ENCODE results near the gene ASIC1. TPM values are rescaled to one million over a fixed set of nuclear protein-coding genes. Genes with fewer than 3 reads are reported as not detected.

Gene ASIC1
- total and polyA plus RNA-seq, 2 of the 13 experiments (the other 11 are each of a cell fraction or from before 2014, with no cell fraction given) = 0.44 to 1.5 TPM

DNA sequence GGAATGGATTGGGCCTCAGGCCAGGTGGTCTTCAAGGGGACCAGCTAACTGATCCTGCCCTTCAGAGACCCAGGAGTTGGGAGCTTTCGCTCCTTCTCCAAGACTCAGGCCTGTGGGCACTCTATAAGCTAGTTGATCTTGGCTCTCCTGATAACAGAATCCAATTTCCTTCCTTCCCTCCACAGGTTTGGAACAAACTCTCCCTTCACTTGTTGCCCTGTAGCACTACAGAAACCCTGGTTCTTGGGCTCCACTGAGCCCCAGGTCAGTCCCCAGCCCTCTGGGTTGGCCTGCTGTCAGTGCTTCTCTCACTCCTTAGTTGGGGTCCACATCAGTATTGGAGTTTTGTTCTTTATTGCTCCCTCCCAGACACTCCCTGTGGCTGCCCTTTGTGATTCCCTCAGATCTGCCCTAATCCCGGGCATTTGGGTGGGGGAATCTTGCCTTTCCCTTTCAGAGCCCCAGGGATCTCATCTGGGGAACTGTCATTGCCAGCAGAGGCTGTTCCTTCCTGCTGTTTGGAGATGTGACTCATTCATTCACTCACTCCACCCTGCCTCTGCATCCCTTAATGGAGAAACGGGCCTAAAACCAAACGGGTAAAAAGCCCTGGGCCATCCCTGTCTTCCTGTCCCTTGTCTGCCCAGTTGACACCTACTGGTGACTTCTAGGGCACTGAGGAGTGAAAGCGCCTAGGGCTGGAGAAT is 42.1 kb downstream of the ASIC1 start (continued):
- TF ChIP-seq, protein P1, sequence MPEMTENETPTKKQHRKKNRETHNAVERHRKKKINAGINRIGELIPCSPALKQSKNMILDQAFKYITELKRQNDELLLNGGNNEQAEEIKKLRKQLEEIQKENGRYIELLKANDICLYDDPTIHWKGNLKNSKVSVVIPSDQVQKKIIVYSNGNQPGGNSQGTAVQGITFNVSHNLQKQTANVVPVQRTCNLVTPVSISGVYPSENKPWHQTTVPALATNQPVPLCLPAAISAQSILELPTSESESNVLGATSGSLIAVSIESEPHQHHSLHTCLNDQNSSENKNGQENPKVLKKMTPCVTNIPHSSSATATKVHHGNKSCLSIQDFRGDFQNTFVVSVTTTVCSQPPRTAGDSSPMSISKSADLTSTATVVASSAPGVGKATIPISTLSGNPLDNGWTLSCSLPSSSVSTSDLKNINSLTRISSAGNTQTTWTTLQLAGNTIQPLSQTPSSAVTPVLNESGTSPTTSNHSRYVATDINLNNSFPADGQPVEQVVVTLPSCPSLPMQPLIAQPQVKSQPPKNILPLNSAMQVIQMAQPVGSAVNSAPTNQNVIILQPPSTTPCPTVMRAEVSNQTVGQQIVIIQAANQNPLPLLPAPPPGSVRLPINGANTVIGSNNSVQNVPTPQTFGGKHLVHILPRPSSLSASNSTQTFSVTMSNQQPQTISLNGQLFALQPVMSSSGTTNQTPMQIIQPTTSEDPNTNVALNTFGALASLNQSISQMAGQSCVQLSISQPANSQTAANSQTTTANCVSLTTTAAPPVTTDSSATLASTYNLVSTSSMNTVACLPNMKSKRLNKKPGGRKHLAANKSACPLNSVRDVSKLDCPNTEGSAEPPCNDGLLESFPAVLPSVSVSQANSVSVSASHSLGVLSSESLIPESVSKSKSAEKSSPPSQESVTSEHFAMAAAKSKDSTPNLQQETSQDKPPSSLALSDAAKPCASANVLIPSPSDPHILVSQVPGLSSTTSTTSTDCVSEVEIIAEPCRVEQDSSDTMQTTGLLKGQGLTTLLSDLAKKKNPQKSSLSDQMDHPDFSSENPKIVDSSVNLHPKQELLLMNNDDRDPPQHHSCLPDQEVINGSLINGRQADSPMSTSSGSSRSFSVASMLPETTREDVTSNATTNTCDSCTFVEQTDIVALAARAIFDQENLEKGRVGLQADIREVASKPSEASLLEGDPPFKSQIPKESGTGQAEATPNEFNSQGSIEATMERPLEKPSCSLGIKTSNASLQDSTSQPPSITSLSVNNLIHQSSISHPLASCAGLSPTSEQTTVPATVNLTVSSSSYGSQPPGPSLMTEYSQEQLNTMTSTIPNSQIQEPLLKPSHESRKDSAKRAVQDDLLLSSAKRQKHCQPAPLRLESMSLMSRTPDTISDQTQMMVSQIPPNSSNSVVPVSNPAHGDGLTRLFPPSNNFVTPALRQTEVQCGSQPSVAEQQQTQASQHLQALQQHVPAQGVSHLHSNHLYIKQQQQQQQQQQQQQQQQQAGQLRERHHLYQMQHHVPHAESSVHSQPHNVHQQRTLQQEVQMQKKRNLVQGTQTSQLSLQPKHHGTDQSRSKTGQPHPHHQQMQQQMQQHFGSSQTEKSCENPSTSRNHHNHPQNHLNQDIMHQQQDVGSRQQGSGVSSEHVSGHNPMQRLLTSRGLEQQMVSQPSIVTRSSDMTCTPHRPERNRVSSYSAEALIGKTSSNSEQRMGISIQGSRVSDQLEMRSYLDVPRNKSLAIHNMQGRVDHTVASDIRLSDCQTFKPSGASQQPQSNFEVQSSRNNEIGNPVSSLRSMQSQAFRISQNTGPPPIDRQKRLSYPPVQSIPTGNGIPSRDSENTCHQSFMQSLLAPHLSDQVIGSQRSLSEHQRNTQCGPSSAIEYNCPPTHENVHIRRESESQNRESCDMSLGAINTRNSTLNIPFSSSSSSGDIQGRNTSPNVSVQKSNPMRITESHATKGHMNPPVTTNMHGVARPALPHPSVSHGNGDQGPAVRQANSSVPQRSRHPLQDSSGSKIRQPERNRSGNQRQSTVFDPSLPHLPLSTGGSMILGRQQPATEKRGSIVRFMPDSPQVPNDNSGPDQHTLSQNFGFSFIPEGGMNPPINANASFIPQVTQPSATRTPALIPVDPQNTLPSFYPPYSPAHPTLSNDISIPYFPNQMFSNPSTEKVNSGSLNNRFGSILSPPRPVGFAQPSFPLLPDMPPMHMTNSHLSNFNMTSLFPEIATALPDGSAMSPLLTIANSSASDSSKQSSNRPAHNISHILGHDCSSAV (CRISPR knock-in tag; IDR thresholded peaks at IDR 0.05; ENCODE audit: borderline replicate concordance) = no peak

- ATAC-seq = no peak
- no peaks in the 10 kb centered on the region for H3K9me3 ChIP-seq (ENCODE audit: low read length)
- no peak overlapping the region for H3K27ac ChIP-seq (ENCODE audit: extremely low read length, insufficient read depth, low read length)
- 0 out of 2 replicates have a peak, but pooled peaks have one; percentile 36 for TF ChIP-seq POLR2G (IDR thresholded peaks at IDR 0.05; ENCODE audit: low read depth, low read length)
- no peak for TF ChIP-seq HDAC6 (IDR thresholded peaks at IDR 0.05; ENCODE audit: low read depth, low read length)
- intact Hi-C loops (cut with micrococcal nuclease; ENCODE audit: unreplicated experiment) = no loop called here
- H4K20me1 ChIP-seq (ENCODE audit: insufficient read depth, low read length) = no peaks in the 10 kb centered on the region
- H3K27me3 ChIP-seq (ENCODE audit: control insufficient read depth in 1 of 2, insufficient read depth in 2 of 2, low read length in 2 of 2) = no peaks in the 10 kb centered on the region
- ChIA-PET POLR2A (interaction anchor here (1.0 to 4.6 kb wide), 3 partner anchors 11 to 16 kb away, joined by 6 to 93 read pairs (median 10); partner anchors contain the start of gene COX14), CTCF (ENCODE audit: low intra/inter-chr PET ratio, low total read pairs) (interaction anchor here (1.5 kb wide), 1 partner anchor 11 kb away, joined by 3 read pairs; the partner anchor contains the start of gene COX14)
- FAIRE-seq = no peak
- H2AFZ ChIP-seq (ENCODE audit: low read length) = no peak overlapping the region
- BruUV-seq (replicated peaks) = no TSS peak
- no peak overlapping the region for H3K4me2 ChIP-seq (ENCODE audit: low read depth, low read length)
- DNase-seq (ENCODE audit: low spot score) = no peak
- no peaks in the 10 kb centered on the region for H3K79me2 ChIP-seq (ENCODE audit: insufficient read depth, low read length)
- peaks cover 43% of the 10 kb centered on the region for H3K4me1 ChIP-seq (ENCODE audit: insufficient read depth, low read length)
- 92% methylated on average over 2 of the region's 3 CpGs for WGBS (ENCODE audit: low lambda C conversion rate)
- in situ Hi-C loops (cut with HindIII; ENCODE audit: extremely low pct_ligation_motif_present, low pct_unique_long_range_greater_than_20kb) = no loop called here
- no peak overlapping the region for H3K9ac ChIP-seq (ENCODE audit: insufficient read depth, low read depth, low read length)
- H3K36me3 ChIP-seq (replicated peaks in 1 of 2; ENCODE audit: control insufficient read depth in 1 of 2, insufficient read depth in 2 of 2, low read length in 2 of 2) = peaks cover 21 to 44% of the 10 kb centered on the region in 2 experiments
- no peak overlapping the region for H3K4me3 ChIP-seq (replicated peaks in 1 of 3; ENCODE audit: insufficient read depth in 1 of 3, low read depth in 2 of 3, low read length in 3 of 3)
These were observed 43.2 kb downstream of the ASIC1 start for GRCh38 chr12:50100561-50100960.

All from HepG2 (cell line).